ENCODE data around the gene RPL9. TPM values are rescaled to one million over a fixed set of nuclear protein-coding genes. Genes with fewer than 3 reads are reported as not detected.

The RPL9 gene
- total RNA-seq, 8 experiments from 2014 or later, result 1,536 to 3,891 (median 1,936) TPM

GRCh38 chr4:39455486-39455885 is 3.2 kb downstream of the RPL9 start:
- peaks cover 14 to 15% of the 10 kb centered on the region in 2 donors for H3K4me1 ChIP-seq (replicated peaks in 1 of 2)
- 78 to 100% (median 91%) methylated on average over 1 to 6 of the region's 6 CpGs; no CpG with 5 or more reads in 2 of the 10 experiments for WGBS, 10 experiments
- H3K4me3 ChIP-seq, result no peak overlapping the region

GRCh38 chr4:39453738-39454137 is 5.0 kb downstream of the RPL9 start:
- no peak for ATAC-seq (replicated peaks in 6 of 8)
- no peak overlapping the region for H3K4me3 ChIP-seq
- in situ Hi-C loops (cut with MboI; ENCODE audit: low pct_unique_long_range_greater_than_20kb in 2 of 9, low sequenced_read_pairs in 9 of 9, unreplicated experiment in 9 of 9), result loop anchor here in 2 of 9 experiments (25.0 kb wide), 1 partner anchor 509 kb away; no protein-coding TSS in a partner anchor
- 0 to 100% (median 85%) methylated on average over 1 to 2 of the region's 2 CpGs for WGBS, 10 experiments
- H3K27ac ChIP-seq, result no peak overlapping the region
- peaks cover 11 to 13% of the 10 kb centered on the region in 2 donors for H3K4me1 ChIP-seq (replicated peaks in 1 of 2)

More at GRCh38 chr4:39455486-39455885, 3.2 kb downstream of the RPL9 start:
- ATAC-seq (replicated peaks in 6 of 8), result no peak
- no peak overlapping the region for H3K27ac ChIP-seq
- in situ Hi-C loops (cut with MboI; ENCODE audit: low pct_unique_long_range_greater_than_20kb in 2 of 9, low sequenced_read_pairs in 9 of 9, unreplicated experiment in 9 of 9), result loop anchor here in 2 of 9 experiments (25.0 kb wide), 1 partner anchor 507 kb away; no protein-coding TSS in a partner anchor

- no peak overlapping the region for H3K27ac ChIP-seq
- peaks cover 11 to 13% of the 10 kb centered on the region in 2 donors for H3K4me1 ChIP-seq (replicated peaks in 1 of 2)
These were observed 5.7 kb downstream of the RPL9 start for GRCh38 chr4:39452860-39453587.

GRCh38 chr4:39452153-39452859 is 6.4 kb downstream of the RPL9 start:
- ATAC-seq (replicated peaks in 6 of 8), result no peak

More at GRCh38 chr4:39452860-39453587, 5.7 kb downstream of the RPL9 start:
- peak in 1 of 8 experiments; percentile 32 for ATAC-seq (replicated peaks in 6 of 8)
- 73 to 100% (median 94%) methylated on average over 2 to 11 of the region's 11 CpGs; no CpG with 5 or more reads in 1 of the 10 experiments for whole genome bisulfite sequencing, 10 experiments
- H3K4me3 ChIP-seq, result no peak overlapping the region
- in situ Hi-C loops (cut with MboI; ENCODE audit: low pct_unique_long_range_greater_than_20kb in 2 of 9, low sequenced_read_pairs in 9 of 9, unreplicated experiment in 9 of 9), result loop anchor here in 2 of 9 experiments (25.0 kb wide), 1 partner anchor 509 kb away; no protein-coding TSS in a partner anchor

GRCh38 chr4:39451423-39452023 is 7.2 kb downstream of the RPL9 start:
- Histone ChIP-seq H3K27ac (no peak overlapping the region), H3K4me1 (replicated peaks in 1 of 2) (no peaks in the 10 kb centered on the region), H3K4me3 (no peak overlapping the region)
- no peak for ATAC-seq (replicated peaks in 6 of 8)
- in situ Hi-C loops (cut with MboI; ENCODE audit: low pct_unique_long_range_greater_than_20kb in 2 of 9, low sequenced_read_pairs in 9 of 9, unreplicated experiment in 9 of 9), result loop anchor here in 2 of 9 experiments (25.0 kb wide), 1 partner anchor 511 kb away; no protein-coding TSS in a partner anchor
- 80 to 100% (median 92%) methylated on average over 1 to 5 of the region's 6 CpGs; no CpG with 5 or more reads in 3 of the 10 experiments for whole genome bisulfite sequencing, 10 experiments

More at GRCh38 chr4:39452153-39452859, 6.4 kb downstream of the RPL9 start:
- no peak overlapping the region for H3K4me3 ChIP-seq
- no peak overlapping the region for H3K27ac ChIP-seq
- in situ Hi-C loops (cut with MboI; ENCODE audit: low pct_unique_long_range_greater_than_20kb in 2 of 9, low sequenced_read_pairs in 9 of 9, unreplicated experiment in 9 of 9), result loop anchor here in 2 of 9 experiments (25.0 kb wide), 1 partner anchor 510 kb away; no protein-coding TSS in a partner anchor
- 62 to 100% (median 89%) methylated on average over 2 to 6 of the region's 6 CpGs for WGBS, 10 experiments
- peaks cover 5 to 8% of the 10 kb centered on the region in 2 donors for H3K4me1 ChIP-seq (replicated peaks in 1 of 2)

GRCh38 chr4:39450618-39451017 is 8.1 kb downstream of the RPL9 start:
- no peaks in the 10 kb centered on the region for H3K4me1 ChIP-seq (replicated peaks in 1 of 2)
- no peak for ATAC-seq (replicated peaks in 6 of 8)
- in situ Hi-C loops (cut with MboI; ENCODE audit: low pct_unique_long_range_greater_than_20kb in 2 of 9, low sequenced_read_pairs in 9 of 9, unreplicated experiment in 9 of 9), result loop anchor here in 2 of 9 experiments (25.0 kb wide), 1 partner anchor 512 kb away; no protein-coding TSS in a partner anchor
- H3K4me3 ChIP-seq, result no peak overlapping the region
- H3K27ac ChIP-seq, result no peak overlapping the region
- 45 to 100% (median 60%) methylated on average over 1 to 2 of the region's 2 CpGs; no CpG with 5 or more reads in 1 of the 10 experiments for WGBS, 10 experiments

GRCh38 chr4:39446842-39447573 is 11.7 kb downstream of the RPL9 start:
- WGBS, 10 experiments, result 0 to 82% (median 62%) methylated on average over 2 to 13 of the region's 61 CpGs; no CpG with 5 or more reads in 1 of the 10 experiments
- Histone ChIP-seq H3K27ac (no peak overlapping the region), H3K4me3 (no peak overlapping the region), H3K4me1 (replicated peaks in 1 of 2) (no peaks in the 10 kb centered on the region)
- in situ Hi-C loops (cut with MboI; ENCODE audit: low pct_unique_long_range_greater_than_20kb in 2 of 9, low sequenced_read_pairs in 9 of 9, unreplicated experiment in 9 of 9), result no loop called here
- ATAC-seq (replicated peaks in 6 of 8), result peak in 6 of 8 experiments; percentile 10 to 79 (median 43)

- H3K4me3 ChIP-seq, result no peak overlapping the region
- no peak overlapping the region for H3K27ac ChIP-seq
- H3K4me1 ChIP-seq (replicated peaks in 1 of 2), result no peaks in the 10 kb centered on the region
- in situ Hi-C loops (cut with MboI; ENCODE audit: low pct_unique_long_range_greater_than_20kb in 2 of 9, low sequenced_read_pairs in 9 of 9, unreplicated experiment in 9 of 9), result no loop called here
- WGBS, 10 experiments, result 81 to 100% (median 93%) methylated on average over 2 to 15 of the region's 20 CpGs; no CpG with 5 or more reads in 6 of the 10 experiments
- ATAC-seq (replicated peaks in 6 of 8), result peak in 1 of 8 experiments; percentile 19
These were observed 12.3 kb downstream of the RPL9 start for GRCh38 chr4:39446483-39446841.

GRCh38 chr4:39442998-39443397 is 15.7 kb downstream of the RPL9 start:
- in situ Hi-C loops (cut with MboI; ENCODE audit: low pct_unique_long_range_greater_than_20kb in 2 of 9, low sequenced_read_pairs in 9 of 9, unreplicated experiment in 9 of 9), result no loop called here
- no peak overlapping the region for H3K27ac ChIP-seq
- no peak for ATAC-seq (replicated peaks in 6 of 8)
- WGBS, 10 experiments, result 50 to 94% (median 83%) methylated on average over 1 to 4 of the region's 4 CpGs; no CpG with 5 or more reads in 2 of the 10 experiments
- no peak overlapping the region for H3K4me3 ChIP-seq
- H3K4me1 ChIP-seq (replicated peaks in 1 of 2), result no peaks in the 10 kb centered on the region

GRCh38 chr4:39441593-39441992 is 17.1 kb downstream of the RPL9 start:
- no peak for ATAC-seq (replicated peaks in 6 of 8)
- in situ Hi-C loops (cut with MboI; ENCODE audit: low pct_unique_long_range_greater_than_20kb in 2 of 9, low sequenced_read_pairs in 9 of 9, unreplicated experiment in 9 of 9), result no loop called here
- Histone ChIP-seq H3K4me1 (replicated peaks in 1 of 2) (no peaks in the 10 kb centered on the region), H3K27ac (no peak overlapping the region), H3K4me3 (no peak overlapping the region)
- WGBS, 10 experiments, result 5 to 100% (median 85%) methylated on average over 1 to 2 of the region's 2 CpGs; no CpG with 5 or more reads in 1 of the 10 experiments

- no peaks in the 10 kb centered on the region for H3K4me1 ChIP-seq (replicated peaks in 1 of 2)
- in situ Hi-C loops (cut with MboI; ENCODE audit: low pct_unique_long_range_greater_than_20kb in 2 of 9, low sequenced_read_pairs in 9 of 9, unreplicated experiment in 9 of 9), result no loop called here
- peak in 3 of 8 experiments; percentile 45 to 56 (median 46) for ATAC-seq (replicated peaks in 6 of 8)
- 17 to 77% (median 45%) methylated on average over 1 to 7 of the region's 7 CpGs; no CpG with 5 or more reads in 1 of the 10 experiments for WGBS, 10 experiments
- no peak overlapping the region for H3K4me3 ChIP-seq
- no peak overlapping the region for H3K27ac ChIP-seq
These were observed 22.8 kb downstream of the RPL9 start for GRCh38 chr4:39435659-39436563.

Measured in motor neuron (in vitro differentiated cells).